Activated CD8-positive, alpha-beta T cell treated with anti-CD3 and anti-CD28 coated beads, Interleukin-2, amount 10 ng/mL, durations not matched to agents 7 days and 5 days (primary cell): ENCODE measurements around the gene RPS6KA1. TPM values are rescaled to one million over a fixed set of nuclear protein-coding genes. Genes with fewer than 3 reads are reported as not detected.
A peak's percentile ranks its signal among the peaks of the same experiment; 100 is the strongest.

Source experiments
- ATAC-seq: fragments of 150-1000 bp; cut with Tn5 transposase; one replicate; pipeline ENCODE4 v1.10.0; 2021; ENCODE audit warnings: moderate library complexity
- CTCF ChIA-PET: fragments of 350-600 bp; sonication (Branson Sonifier 250); formaldehyde crosslinking; loops from one replicate; lab custom pipeline; 2021; ENCODE audit warnings: antibody characterized with exemption; lab: Charles Lee
- POLR2A ChIA-PET: fragments of 350-600 bp; sonication (Branson Sonifier 250); formaldehyde crosslinking; loops from one replicate; lab custom pipeline; 2021; ENCODE audit warnings: antibody characterized with exemption; lab: Charles Lee
- DNase-seq: peaks from one replicate; pipeline ENCODE4 v3.0.0-alpha.2; 2020
- H3K27ac Mint-ChIP-seq: one replicate; pipeline ENCODE4 v1.8.0; 2021; ENCODE audit warnings: mild to moderate bottlenecking, mixed read lengths
- H3K27me3 Mint-ChIP-seq: one replicate; pipeline ENCODE4 v1.8.0; 2021; ENCODE audit warnings: low read depth, mixed read lengths
- H3K36me3 Mint-ChIP-seq: one replicate; pipeline ENCODE4 v1.8.0; 2021; ENCODE audit warnings: low read depth, mixed read lengths
- H3K4me1 Mint-ChIP-seq: one replicate; pipeline ENCODE4 v1.8.0; 2021; ENCODE audit warnings: low read depth, mixed read lengths
- H3K4me3 Mint-ChIP-seq: one replicate; pipeline ENCODE4 v1.8.0; 2021; ENCODE audit warnings: mild to moderate bottlenecking, mixed read lengths
- H3K9me3 Mint-ChIP-seq: one replicate; pipeline ENCODE4 v1.8.0; 2022; ENCODE audit warnings: mixed read lengths; ENCODE audit not compliant: insufficient read depth
- microRNA-seq: library from miRNA; unstranded; fragments of <30 nt; microRNA quantifications from one replicate; pipeline ENCODE4 v1.2.0, GENCODE V29; 2022
- total RNA-seq, 2 experiments: library from RNA; stranded (reverse); gene quantifications; one replicate each; pipeline ENCODE4 v1.2.3, GENCODE V29; 2021

RPS6KA1 gene
- total RNA-seq, 2 experiments from 2014 or later, result 179 to 193 TPM

- ChIA-PET POLR2A (interaction anchor here (0.5 to 1.4 kb wide), 3 partner anchors 80 to 273 kb away, joined by 3 to 6 read pairs (median 5); partner anchors contain the start of gene GPN2), CTCF (interaction anchor here (0.5 to 1.7 kb wide), 6 partner anchors 14 to 193 kb away, joined by 3 to 5 read pairs (median 4); no protein-coding TSS in a partner anchor)
- no peak overlapping the region for H3K27ac Mint-ChIP-seq
- no peak for ATAC-seq
- H3K36me3 Mint-ChIP-seq, result no peaks in the 10 kb centered on the region
- DNase-seq, result no peak
- H3K4me3 Mint-ChIP-seq, result no peak overlapping the region
- H3K4me1 Mint-ChIP-seq, result peaks cover 25% of the 10 kb centered on the region
- peaks cover 1% of the 10 kb centered on the region for H3K27me3 Mint-ChIP-seq
- H3K9me3 Mint-ChIP-seq, result no peaks in the 10 kb centered on the region
These were observed 87.3 kb downstream of the RPS6KA1 start for GRCh38 chr1:26616881-26617280.

- Mint-ChIP-seq H3K4me1 (peaks cover 26% of the 10 kb centered on the region), H3K4me3 (no peak overlapping the region), H3K9me3 (no peaks in the 10 kb centered on the region), H3K27ac (no peak overlapping the region), H3K27me3 (no peaks in the 10 kb centered on the region), H3K36me3 (no peaks in the 10 kb centered on the region)
- ATAC-seq (no peak), DNase-seq (no peak)
- POLR2A ChIA-PET, result interaction anchor here (0.9 to 1.2 kb wide), 2 partner anchors 85 to 246 kb away, joined by 4 to 5 read pairs; no protein-coding TSS in a partner anchor
- CTCF ChIA-PET, result interaction anchor here (1.0 to 1.7 kb wide), 3 partner anchors 34 to 80 kb away, joined by 3 to 5 read pairs (median 4); no protein-coding TSS in a partner anchor
These were observed 89.0 kb downstream of the RPS6KA1 start for GRCh38 chr1:26618561-26618960.

Small RNA genes lying within 50 kb of the gene (microRNA-seq; reads per million reads assigned to microRNA genes)
- 12.1 reads per million, percentile 28 among the genes with 10 or more reads in this experiment for gene MIR1976

Other genes starting within 250 kb of the RPS6KA1 start
- gene SH3BGRL3, start 249.7 kb upstream of the RPS6KA1 start, total RNA-seq, result 100 to 1,000 TPM; 795 to 814 TPM
- gene UBXN11, start 223.1 kb upstream of the RPS6KA1 start, total RNA-seq, result 10 to 100 TPM; 34.4 to 40.9 TPM
- 1,000 to 10,000 TPM; 1,112 to 1,180 TPM for gene CD52, start 211.8 kb upstream of the RPS6KA1 start, total RNA-seq
- gene CRYBG2, start 175.6 kb upstream of the RPS6KA1 start, total RNA-seq, result 1 to 10 TPM; 7.6 to 8.7 TPM
- 10 to 100 TPM; 24.0 to 26.6 TPM for gene ZNF683, start 157.0 kb upstream of the RPS6KA1 start, total RNA-seq
- not detected for gene LIN28A, start 118.9 kb upstream of the RPS6KA1 start, total RNA-seq
- gene DHDDS, start 97.4 kb upstream of the RPS6KA1 start, total RNA-seq, result 10 to 100 TPM; 48.3 to 49.5 TPM
- gene HMGN2, start 57.3 kb upstream of the RPS6KA1 start, total RNA-seq, result 1,000 to 10,000 TPM; 1,268 to 1,303 TPM
- gene ARID1A, start 166.3 kb downstream of the RPS6KA1 start, total RNA-seq, result 100 to 1,000 TPM; 122 to 123 TPM